Upper lobe of left lung (tissue), 4 donors: ENCODE data around the gene CD109.

Experiments used
- POLR2A ChIP-seq, 4 donors: fragments of 450-650 bp; IDR thresholded peaks; one replicate each; pipeline ENCODE4 v1.5.1; 2016 to 2017; ENCODE audit warnings: antibody characterized with exemption in 4 of 4, mild to moderate bottlenecking in 2 of 4
- TF ChIP-seq, protein P1 (sequence below), 6 experiments: fragments of 450-650 bp in 4 of 6; fragments of 200-600 bp in 2 of 6; sonication (generic) in 2 of 6; IDR thresholded peaks; one replicate each; pipeline ENCODE4 v1.5.1; 2016 to 2019; ENCODE audit warnings: antibody characterized with exemption in 6 of 6

DNA sequence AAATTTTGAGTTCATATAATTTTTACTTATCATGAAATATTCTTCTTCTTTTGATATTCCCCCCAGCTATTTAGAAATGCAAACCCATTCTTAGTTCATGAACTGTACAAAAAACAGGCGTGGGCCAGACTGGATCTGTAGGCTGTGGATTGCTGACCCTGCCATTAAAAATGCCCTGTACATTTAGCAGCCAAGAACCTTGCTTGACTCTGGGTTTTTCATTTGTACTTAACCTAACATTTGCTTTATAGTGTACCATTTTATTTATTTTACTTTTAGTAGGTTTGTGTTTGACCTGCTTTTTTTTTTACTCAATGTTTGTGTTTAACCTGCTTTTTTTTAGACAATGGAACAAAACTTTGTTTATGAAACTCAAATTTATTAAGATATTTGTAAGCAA is 14.9 kb downstream of the CD109 start:
- TF ChIP-seq, protein P1, sequence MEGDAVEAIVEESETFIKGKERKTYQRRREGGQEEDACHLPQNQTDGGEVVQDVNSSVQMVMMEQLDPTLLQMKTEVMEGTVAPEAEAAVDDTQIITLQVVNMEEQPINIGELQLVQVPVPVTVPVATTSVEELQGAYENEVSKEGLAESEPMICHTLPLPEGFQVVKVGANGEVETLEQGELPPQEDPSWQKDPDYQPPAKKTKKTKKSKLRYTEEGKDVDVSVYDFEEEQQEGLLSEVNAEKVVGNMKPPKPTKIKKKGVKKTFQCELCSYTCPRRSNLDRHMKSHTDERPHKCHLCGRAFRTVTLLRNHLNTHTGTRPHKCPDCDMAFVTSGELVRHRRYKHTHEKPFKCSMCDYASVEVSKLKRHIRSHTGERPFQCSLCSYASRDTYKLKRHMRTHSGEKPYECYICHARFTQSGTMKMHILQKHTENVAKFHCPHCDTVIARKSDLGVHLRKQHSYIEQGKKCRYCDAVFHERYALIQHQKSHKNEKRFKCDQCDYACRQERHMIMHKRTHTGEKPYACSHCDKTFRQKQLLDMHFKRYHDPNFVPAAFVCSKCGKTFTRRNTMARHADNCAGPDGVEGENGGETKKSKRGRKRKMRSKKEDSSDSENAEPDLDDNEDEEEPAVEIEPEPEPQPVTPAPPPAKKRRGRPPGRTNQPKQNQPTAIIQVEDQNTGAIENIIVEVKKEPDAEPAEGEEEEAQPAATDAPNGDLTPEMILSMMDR (IDR thresholded peaks at IDR 0.05) = no peak
- TF ChIP-seq POLR2A (IDR thresholded peaks at IDR 0.05) = no peak
